DOHH2 (cell line): ENCODE data around the gene CPSF6.

Source experiments
- EZH2phosphoT487 ChIP-seq: fragments of 200-600 bp; sonication (generic); IDR thresholded peaks from 2 replicates; pipeline ENCODE4 v1.6.1; 2017; ENCODE audit warnings: borderline replicate concordance, mild to moderate bottlenecking, antibody characterized with exemption, low read length, moderate library complexity, mixed read lengths
- TF ChIP-seq, protein P1 (sequence below): fragments of 200-600 bp; sonication (generic); IDR thresholded peaks from one replicate; pipeline ENCODE4 v1.5.1; 2014; ENCODE audit warnings: antibody characterized with exemption, mild to moderate bottlenecking, low read depth, low read length; ENCODE audit not compliant: poor library complexity, severe bottlenecking

DNA sequence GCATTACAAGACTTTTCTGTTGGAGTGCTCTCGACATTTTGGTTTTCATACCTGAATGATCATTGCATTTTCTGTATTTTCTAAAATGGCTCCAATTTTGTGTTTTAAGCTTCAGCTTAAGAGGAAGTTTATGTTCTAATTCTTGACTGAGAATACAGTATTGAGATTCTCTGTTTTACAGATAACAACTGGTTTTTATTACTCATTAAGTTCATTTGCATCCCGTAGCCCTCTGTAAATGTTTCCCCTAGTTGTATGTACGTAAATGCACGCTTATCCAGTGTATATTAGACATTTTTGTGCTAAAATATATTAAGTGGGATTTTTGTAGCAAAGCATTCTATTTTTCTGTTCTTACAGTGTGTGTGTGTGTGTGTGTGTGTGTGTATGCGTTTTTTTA is 33.1 kb downstream of the CPSF6 start:
- TF ChIP-seq, protein P1, sequence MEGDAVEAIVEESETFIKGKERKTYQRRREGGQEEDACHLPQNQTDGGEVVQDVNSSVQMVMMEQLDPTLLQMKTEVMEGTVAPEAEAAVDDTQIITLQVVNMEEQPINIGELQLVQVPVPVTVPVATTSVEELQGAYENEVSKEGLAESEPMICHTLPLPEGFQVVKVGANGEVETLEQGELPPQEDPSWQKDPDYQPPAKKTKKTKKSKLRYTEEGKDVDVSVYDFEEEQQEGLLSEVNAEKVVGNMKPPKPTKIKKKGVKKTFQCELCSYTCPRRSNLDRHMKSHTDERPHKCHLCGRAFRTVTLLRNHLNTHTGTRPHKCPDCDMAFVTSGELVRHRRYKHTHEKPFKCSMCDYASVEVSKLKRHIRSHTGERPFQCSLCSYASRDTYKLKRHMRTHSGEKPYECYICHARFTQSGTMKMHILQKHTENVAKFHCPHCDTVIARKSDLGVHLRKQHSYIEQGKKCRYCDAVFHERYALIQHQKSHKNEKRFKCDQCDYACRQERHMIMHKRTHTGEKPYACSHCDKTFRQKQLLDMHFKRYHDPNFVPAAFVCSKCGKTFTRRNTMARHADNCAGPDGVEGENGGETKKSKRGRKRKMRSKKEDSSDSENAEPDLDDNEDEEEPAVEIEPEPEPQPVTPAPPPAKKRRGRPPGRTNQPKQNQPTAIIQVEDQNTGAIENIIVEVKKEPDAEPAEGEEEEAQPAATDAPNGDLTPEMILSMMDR: no peak
- TF ChIP-seq EZH2phosphoT487: no peak
